GOT3 (cell line): ENCODE measurements around the gene LRP1B.
"Not testable (repeated sequence)": the region's sequence is repeated elsewhere in the genome, so short reads cannot be mapped to it uniquely, and the experiment has no call there.

Source experiments
- DNase-seq: peaks from one replicate; lab custom pipeline; 2025; ENCODE audit warnings: mixed read lengths; lab: John Stamatoyannopoulos, UW

LRP1B gene

DNA sequence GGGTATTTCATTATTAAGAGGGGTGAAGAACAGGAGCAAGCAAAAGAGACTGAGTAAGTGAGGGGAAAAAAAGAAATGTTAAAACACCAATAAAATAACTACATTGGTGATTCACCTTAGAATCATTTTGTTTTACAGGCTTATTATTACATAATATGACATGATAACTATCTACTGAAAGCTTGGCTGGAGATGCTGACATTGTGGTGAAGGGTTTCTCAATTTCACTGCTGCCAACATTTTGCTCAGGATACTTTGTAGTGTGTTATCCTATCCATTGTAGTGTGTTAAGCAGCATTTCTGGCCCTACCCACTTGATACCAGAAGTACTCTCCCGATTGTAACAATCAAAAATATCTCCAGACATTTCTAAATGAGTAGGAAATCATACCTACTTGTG, 1786.0 kb downstream of the LRP1B start:
- no peak for DNase-seq

DNA sequence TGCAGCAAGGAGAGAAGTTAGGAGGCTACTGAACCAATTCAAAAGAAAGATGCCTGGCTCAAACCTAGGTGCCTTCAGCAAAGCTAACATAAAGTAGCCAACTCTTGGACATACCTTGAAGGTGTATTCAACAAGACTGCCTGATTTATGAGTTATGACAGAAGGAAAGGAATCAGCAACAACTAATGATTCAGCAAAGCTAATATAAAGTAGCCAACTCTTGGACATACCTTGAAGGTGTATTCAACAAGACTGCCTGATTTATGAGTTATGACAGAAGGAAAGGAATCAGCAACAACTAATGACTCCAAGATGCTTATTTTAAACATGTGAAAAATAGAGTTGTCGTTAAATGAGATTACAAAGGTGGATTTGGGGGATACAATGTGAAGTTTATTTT, 1786.5 kb downstream of the LRP1B start:
- not testable (repeated sequence) for DNase-seq

DNA sequence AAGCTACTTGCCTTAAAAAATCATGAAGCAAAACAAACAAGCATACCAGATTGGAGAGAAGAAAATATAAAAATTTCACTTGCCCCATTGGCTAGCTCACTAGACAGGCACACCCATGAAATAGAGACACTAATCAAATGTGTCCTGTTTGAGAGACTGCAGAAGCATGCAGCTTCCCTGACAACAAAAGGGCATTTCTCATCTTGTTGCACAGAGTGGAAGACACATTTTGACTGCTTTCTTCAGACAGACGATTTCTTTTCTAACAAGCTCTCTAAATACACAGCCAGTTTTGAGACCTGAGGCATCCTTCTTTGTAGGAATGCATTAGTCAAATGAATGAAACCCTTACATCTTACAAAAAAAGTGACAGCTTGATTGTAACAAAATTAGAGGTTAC, 1792.0 kb downstream of the LRP1B start:
- no peak for DNase-seq

DNA sequence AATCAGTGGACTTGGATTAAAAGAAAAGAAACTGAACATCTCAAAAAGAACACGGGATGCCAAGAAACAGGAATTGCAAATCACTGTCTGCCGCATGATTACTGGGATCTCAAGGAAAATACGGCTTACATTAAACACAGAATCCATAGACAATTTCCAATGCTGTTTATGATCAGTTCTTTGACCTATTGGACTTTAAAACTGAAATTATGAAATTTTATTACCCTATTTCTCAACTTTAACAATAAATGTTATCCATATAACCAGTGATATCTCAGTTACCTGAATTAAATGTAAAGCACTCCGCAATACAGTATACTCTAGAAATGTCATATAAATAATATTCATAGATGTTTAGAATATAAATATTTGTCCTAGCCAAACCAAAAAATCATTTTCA, 1793.8 kb downstream of the LRP1B start:
- no peak for DNase-seq

DNA sequence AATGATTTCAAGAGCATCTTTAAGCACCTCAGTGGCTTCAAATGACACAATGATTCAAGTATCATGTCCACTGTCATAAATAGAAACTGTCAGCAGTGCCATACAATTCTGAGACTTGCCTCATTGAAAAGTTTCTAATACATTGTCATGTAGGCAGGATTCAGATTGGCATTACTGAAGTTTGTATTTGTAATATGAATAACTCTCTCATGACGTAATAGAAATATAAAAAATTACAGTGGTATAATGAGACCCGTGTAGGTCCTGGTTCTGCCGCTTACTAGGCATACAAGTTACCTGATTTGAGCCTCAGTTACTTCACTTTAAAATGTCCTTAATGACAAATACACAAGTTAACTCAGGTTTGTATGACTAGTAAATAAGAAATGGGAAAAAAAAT, 1814.5 kb downstream of the LRP1B start:
- DNase-seq, result no peak

DNA sequence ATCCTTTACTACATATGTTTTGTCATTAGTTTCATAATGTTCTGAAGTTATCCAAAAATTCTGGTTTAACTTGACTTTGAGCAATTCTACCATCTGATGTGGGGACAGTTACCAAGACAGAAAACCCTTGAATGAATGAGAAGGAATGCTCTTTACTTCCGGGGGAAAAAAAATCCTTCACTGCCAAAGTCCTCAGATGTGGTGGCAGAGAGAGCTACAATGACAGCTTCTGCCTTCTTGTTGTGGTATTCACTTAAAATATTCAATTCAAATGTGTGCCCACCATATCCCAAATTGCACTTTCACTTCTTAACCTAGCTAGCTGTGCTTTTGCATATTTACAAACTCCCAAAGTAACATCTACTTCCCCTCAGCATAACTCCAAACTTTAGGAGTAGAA, 1818.9 kb downstream of the LRP1B start:
- no peak for DNase-seq

DNA sequence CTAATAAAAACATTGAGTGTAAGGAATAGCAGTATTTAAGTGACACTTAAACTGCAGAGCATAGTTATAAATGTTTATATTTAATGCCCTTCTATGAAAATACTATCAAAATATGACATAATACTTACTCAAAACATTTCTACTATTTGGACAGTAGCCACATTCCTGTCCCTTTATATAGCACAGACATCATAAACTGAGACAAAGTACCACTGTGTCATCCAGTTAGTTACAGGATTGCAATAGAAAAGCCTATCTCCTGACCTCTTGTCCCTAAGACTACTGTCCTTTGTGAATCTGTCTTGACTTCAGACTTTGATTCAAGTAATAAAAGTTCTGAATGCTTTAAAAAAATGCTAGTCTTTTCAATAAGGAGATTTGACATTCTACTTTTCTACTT, 1822.1 kb downstream of the LRP1B start:
- DNase-seq, result no peak

DNA sequence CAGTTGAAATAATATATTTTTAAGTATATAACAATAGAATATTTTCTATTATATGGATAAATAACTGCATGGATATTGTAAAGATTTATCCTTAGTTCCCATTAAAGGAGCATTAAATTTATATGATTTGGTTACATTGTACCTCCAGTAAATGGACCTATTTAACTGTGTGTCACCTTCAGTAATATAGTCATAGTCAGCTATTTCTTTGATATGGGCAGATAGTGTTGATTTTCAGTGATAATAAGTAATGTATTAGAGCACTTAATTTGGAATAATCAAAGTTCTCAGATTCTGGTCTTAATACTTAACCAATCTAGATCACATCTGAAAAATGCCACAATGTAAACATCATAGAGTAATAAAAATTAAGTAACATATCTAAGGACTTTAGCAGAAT, 1823.3 kb downstream of the LRP1B start:
- no peak for DNase-seq

DNA sequence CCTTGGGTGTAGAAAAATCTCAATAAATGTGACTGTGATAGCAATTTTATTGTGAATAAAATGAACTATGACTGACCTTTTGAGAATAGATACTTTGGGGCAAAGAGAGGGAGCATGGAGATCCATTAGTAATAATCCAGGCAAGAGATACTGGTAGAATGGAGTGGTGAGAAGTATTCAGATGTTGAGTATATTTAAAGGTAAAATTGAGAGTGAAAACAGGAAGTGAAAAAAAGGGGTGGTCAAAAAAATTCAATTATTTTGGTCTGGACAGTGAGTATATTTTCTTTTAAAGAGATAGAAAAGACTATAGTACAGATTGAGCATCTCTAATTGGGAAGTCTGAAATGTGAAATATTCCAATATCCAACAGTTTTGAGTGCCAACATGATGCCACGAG, 1835.0 kb downstream of the LRP1B start:
- DNase-seq, result no peak

DNA sequence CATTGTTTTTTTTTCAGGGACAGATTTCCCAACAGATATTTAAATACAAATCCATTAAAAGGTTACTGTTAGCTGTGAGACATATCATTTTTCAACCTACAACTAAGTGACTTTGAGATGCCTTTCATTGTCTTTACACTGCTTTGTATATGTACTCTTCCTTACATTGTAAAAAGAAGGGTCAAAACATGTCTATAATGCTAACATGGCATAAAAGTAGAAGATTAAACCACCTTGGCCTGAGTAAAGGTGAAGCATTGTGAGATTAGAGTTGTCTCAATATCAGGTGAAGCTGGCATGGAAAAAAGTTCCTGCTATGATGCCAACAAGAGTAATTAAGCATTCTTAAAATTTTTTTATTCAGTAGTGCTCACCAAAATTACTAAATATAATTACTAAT, 1842.1 kb downstream of the LRP1B start:
- no peak for DNase-seq

DNA sequence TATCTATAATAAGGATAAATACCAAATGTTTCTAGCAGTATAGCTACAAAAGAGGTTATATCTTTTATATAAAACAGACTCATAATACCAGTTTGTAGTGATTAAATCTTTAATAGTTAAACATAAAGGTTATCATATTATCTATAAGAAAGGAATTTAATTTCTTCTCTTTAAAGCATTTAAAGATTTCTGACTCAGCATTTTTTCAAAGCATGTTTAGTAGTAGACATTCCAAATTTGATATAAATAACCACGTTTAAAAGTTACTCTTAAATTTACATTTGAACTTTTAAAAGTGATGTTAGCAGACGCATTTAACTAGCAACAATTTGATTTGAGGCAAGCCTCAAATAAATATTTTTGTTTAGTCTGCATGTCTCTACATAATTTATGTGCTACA, 1842.6 kb downstream of the LRP1B start:
- DNase-seq, result no peak

DNA sequence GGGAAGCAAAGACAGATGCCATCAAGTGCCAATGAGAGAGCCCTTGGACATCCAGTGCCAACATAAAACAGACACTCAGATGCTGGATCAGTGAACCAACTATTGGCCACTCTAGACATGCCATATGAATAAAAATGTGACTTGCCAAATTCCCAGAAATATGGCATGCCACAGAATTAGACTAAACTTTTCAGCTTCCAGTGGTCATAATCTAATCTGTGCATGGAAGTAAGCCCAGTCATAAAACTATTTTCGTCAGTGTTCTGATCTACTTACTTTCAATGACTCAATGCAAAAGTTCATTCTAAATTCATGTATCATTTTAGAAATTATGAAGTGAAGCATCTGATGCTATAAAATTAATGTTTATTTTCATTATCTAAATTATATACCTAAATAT, 1844.4 kb downstream of the LRP1B start:
- no peak for DNase-seq

DNA sequence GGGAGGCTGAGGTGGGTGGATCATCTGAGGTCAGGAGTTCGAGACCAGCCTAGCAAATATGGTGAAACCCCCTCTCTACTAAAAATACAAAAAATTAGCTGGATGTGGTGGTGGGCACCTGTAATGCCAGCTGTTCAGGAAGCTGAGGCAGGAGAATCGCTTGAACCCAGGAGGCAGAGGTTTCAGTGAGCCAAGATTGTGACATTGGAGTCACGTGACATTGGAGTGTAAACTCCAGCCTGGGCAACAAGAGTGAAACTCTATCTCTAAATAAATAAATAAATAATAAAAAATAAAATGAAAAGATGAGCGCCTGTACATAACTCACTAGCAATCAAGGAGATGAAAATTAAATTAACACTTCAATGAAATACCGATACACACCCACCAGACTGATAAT, 1853.5 kb downstream of the LRP1B start:
- DNase-seq, result not testable (repeated sequence)

DNA sequence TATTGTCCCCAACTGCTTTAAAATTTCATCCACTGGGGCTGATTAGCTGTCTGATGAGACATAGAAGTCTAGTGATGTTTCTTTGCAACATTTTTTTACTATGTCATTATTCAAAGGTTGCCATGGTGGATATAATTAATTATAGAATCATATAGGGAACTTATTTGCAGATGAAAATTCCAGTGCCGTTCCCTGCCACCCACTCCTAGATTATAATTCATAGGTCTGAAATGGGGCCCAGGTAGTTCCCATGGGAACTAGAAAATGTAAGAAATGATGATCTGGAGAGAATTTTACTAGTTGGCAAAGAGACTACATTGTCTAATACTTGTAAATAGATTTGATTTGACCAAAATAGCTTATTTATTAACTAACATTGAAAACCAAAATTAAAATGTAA, 1854.2 kb downstream of the LRP1B start:
- no peak for DNase-seq

DNA sequence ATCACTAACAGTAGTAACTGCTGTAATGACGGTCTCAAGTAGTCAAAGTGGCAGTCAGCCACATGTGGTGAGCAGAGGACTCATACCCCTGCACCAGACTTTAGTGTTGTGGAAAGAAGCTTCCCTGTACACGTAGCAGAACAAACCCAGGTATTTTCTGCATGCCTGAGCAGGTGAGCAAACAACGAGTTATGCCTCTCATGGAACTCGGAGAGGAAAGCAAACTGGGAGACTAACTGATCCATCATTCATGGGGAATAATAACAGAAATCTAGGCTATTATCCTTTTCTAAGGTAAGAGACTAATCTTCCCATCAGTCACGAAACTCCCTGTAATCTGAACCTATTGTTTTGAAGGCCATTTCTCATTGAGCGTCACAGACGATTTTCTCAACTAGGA, 1855.4 kb downstream of the LRP1B start:
- no peak for DNase-seq

DNA sequence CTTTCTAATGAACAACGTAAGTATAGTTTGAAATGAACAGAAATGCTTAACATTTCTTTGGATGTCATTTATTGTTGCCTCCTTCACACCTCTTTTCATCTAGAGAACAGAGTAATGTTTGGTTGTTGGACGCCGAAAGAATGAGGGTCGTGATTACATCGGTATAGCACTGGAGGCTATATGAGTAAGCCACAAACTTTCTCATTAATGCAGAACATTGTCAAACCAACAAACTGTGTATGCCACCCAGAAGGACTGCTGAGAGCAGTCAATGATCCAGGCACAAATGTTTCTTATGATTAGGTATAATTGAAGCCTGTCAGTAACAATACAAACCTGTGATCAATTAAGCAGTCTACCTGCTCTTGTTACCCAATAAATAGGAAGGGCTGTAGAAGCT, 1855.9 kb downstream of the LRP1B start:
- DNase-seq, result no peak

DNA sequence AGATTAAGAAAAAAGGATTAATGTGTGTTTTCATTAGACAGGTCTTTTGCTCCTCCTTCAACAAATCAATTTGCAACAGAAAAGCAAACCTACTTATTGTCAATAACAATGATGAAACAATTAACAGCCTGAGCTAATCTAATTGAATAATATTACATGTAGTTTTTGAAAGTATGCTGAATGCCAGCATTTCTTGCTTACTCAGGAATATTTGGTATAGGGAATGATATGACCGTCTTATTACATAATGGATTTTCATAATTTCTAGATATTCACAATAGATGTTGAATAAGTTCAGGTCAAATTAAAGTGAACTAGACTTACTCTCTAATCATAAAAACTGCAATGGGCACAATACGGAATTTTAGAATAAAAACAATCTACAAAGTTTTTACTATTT, 1856.9 kb downstream of the LRP1B start:
- DNase-seq, result no peak

DNA sequence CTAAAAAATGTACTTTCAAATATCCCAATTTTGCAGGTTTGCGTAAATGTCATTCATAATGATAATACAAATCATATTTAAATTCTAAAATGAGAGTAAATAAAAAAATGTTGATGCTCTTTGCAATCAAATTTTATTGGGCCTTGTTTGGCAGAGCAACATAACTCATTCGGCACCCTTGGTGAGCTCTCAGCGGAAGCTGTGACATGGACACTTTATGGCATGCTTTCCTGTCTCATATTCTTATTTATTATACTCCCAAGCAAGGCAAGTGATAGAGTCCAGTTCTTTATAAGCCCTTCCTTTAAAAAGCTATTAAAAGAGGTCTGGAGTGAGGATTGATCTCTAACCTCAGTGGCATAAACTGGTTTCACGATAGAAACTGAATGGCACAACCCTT, 1857.4 kb downstream of the LRP1B start:
- no peak for DNase-seq

DNA sequence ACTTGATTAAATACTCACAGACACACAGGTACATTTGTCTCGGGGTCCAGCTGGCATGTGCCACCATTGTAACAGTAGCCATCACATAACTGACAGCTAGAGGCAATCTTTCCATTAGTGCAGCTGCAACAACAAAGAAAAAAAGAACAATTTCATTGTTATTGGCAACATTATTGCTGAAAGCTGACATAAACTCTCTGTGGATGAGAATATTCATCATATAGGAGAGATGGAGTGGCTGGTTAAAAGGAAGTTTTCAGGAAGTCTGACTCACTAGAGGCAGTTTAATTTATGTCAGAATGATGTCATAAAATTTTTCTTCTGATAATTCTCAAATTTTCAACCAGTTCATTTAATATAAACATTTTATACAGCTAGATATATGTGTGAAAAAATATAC, 1860.6 kb downstream of the LRP1B start:
- DNase-seq, result no peak

DNA sequence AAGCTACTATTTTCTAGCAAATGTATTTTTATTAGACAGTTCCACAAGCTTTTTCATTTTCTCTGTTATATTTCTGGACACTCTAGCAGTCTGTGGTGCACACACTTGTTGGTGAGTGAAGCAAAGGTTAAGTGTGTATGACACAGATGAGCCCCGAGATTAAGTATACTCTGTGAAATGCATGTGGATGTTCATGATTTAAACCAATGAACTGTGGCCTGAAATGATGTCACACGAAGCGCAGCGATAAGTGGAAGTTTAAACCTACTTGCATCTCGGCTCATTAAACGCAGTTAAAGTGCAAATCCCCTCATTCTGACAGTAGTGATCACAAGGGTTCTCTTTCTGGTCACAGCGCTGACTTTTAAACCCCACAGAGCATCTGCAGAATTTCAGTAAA, 1861.8 kb downstream of the LRP1B start:
- DNase-seq, result no peak

DNA sequence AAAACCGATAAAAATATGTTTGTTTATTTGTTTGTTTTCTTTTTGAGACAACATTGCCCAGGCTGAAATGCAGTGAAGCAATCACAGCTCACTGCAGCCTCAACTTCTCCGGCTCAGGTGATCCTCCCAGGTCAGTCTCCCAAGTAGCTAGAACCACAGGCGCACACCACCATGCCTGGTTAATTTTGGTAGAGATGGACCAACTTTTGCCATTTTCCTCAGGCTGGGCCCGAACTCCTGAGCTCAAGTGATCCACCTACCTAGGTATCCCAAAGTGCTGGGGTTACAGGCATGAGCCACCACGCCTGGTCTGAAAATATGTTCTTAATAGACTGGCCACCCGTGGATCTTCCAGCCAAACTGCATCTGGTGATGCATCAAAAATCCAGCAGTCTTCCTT, 1867.9 kb downstream of the LRP1B start:
- no peak for DNase-seq

DNA sequence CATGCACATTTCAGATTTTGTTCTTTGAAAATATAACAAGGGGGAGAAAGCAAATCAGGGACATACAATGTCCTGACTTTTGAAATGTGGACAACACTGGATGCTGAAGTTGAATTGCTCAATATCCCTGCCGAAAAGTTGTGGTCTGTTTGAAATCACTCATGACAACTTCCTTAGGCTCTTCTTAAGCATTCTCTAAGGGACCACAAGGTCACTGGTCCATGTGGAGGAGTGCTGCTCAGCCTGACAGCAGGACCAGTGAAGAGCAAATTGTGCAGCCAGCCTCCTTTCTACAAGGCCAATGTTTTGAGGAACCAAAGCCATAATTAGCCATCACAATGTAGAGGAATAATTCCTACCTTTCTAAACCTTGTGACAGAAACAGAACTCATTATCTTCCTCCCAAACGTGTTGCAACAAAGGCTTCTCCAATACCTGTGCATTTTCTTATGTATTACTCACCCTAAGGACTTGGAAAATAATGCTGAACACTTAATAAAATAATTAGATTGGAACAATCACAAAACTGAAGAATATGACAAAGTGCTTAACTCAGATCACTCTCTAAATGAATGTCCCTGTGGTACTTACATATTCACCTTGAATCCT, 1873.0 kb downstream of the LRP1B start:
- no peak for DNase-seq

DNA sequence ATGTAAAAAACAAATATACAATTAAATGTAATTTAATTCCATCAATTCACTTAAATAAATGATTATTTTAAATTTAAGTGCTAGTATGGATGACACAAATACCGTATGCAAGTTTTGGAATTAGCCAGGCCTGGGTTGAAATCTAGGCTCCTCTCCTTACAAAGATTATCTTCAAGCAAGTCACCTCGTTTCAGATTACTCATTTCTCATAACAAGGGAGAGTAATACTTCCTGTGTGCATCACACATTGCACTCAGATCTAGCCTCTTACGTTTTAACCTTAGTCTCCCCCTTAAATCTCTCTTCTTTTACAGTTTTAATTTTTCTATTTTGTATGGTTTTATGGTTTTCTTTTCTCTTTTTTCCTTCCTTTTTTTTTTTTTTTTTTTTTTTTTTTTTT, 1874.7 kb downstream of the LRP1B start:
- DNase-seq, result no peak

DNA sequence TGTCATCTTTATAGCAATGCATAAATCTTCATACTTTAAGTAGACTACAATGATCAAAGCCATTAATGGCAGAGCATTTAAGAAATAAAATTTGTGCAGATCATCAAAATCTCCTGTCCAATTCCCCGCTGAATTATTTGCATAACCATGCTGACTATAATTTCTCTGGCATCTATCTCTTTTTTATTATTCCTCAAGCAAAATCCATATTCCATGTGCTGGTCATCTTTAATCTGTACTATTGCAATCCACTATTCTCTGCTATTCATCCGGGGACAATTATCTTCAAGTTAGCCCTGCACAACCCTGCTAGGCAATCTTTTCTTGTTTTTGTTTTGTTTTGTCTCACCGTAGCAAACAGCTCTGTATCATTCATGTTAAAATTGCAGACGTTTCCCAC, 1881.0 kb downstream of the LRP1B start:
- no peak for DNase-seq

DNA sequence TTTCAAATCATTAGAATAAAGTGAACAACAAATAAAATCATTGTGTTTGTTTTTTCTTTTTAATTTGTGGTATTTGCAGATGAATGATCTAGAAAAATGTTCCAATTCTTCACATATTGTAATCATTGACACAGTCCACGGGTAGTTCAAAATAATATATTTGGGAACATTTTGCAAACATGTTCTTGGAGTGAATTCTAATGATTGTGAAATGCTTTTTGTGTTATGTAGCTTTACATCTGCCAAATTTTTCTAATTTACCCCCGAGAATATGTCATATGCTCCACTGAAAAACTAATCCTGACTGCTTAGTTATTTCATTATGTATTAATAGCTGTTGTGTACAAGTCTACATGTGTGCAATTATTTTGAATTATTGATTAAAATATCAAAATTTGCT, 1882.2 kb downstream of the LRP1B start:
- DNase-seq, result no peak
